Measurements from ENCODE around the gene ASIC2.

ASIC2 gene

DNA sequence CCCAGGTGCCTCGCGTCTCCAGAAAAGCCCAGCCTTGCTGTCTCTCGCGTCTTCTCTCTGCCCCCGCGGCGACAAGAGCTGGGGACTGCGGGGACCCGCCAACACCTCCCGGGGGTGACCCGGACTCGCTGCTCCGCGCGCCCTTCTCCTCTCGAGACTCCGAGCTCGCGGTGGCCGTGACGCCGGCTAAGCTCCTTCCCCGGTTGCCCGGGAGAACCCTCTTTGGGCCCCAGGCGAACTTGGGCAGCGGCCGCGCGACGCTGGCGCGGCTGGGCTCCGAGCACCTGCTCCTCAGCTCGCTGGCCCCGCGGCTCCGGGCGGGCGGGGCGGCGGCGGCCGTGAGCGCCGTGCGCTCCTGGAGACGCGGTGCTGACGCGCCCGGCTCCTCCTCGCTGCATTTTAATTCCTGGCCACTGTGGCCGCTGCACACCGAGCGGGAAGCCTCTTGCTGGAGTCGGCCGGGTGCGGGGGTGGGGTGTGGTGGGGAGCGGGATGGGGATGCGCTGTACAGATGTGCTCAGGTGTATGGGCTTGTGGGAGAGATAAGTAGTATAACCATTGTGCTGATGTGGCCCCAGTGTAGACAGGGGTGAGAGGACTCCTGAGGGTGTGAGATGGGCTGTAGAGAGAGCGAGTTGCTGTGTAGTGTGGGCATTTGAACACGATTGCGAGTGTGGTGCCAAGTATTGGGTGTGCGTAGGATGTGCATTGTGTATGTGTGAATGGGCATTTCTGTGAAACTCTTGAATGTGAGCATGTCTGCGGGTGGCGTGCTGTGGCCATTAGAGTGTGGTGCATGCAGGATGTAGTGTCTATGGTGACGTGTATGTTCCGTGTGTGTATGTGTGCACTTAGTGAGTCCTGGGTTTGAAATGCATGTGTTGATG lies at the start of gene ASIC2:
ASIC2 (minus strand) TSS at position 315 of the 887 bp plus-strand sequence.
- peak; percentile 84 for DNase-seq

DNA sequence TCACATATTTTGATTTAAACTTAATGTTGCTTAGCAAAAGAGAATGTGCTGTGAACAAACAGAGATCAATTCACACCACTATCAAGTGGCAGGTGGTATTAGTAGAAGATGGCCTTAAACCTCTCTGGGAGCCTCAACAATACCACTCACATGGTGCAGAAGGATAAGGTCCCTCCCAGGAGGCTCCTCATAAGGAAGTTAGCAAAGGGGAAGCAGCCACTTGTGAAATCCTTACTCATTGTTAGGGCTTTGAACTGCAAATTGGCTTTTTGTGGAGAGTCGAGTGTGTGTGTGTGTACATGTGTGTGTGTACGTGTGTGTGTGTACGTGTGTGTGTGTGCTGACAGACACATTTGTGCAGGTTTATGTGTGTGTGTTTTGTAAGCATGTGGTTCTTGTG lies 48.9 kb upstream of the ASIC2 start:
- DNase-seq: no peak

DNA sequence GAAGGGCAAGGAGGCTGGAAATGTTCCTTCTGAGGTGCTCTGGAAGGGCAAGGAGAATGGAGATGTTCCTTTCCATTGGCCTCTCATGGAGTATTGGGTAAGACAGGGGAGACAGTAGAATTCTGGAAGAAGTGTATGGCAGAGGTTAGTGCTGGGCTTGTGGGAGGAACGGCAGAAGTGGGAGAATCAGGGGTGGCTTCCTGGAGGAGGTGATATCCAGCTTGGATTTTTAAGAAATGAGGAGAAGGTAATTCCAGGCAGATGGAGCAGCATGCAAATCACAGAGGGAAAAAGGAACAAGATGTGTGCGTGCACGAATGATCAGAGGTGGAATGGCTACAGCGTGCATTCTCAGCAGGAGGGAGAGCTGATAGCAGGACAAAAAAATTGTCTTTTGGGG lies 45.1 kb upstream of the ASIC2 start:
- no peak for DNase-seq

DNA sequence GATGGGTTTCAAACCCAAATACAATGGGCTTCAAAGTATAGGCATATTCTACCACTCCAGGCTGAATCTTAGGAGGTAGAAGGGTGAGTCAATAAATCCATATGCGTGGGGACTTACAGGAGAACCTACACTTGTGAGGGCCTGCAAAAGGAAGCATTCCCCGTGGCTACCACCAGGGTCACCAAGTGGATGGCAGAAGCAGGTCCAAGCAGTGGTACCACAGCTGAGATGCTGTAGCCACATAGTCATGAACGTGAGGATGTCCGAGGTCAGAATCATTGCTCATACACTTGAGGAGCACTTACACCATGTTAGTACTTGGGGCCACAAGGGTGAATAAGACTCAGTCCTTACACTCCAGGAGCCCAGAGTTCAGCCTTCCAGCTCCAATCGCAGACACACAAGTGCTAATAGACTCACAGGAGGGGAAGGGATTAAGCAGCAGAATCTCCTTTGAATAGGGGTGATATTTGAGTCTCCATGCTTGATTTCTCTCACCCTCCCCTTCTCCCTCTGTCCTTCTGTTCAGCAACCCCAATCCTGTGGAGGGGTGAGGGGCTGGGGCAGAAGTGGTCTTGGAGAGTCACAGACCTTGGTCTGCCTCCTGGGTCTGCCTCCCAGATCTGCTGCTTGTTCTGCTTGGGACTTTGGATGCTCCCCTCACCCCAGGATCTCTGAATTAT lies 42.5 kb upstream of the ASIC2 start:
- DNase-seq: peak; percentile 71

DNA sequence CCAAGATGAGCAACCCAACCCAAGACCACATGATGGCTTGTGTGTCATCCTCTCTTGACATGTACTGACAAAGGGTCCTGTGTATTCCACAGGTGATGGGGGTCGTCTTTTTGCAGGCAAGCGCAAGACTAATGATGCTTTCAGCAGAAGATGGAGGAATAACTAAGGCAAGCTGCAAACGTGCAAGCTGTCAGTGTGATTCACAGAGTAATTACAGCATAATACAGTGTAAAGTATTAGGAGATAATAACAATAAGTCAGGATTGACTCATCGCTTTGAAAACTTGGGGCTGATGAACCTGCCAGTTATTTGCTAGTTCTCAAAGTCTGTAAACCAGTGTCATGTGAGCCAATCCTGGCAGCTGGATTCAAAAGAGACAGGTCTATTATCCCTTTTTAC lies 41.6 kb upstream of the ASIC2 start:
- DNase-seq: no peak

DNA sequence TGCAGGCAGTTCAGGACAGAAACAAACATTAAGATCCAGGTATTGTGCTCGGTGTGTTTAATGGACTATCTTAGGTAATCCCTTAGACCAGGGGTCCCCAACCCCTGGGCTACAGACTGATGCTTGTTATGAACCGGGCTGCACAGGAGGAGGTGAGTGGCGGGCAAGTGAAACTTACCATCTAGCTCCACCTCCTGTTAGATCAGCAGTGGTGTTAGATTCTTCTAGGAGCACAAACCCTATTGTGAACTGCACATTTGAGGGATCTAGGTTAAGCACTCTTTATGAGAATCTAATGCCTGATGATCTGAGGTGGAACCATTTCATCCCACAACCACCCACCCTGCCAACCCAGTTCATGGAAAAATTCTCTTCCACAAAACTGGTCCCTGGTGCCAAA lies 37.8 kb upstream of the ASIC2 start:
- no peak for DNase-seq

DNA sequence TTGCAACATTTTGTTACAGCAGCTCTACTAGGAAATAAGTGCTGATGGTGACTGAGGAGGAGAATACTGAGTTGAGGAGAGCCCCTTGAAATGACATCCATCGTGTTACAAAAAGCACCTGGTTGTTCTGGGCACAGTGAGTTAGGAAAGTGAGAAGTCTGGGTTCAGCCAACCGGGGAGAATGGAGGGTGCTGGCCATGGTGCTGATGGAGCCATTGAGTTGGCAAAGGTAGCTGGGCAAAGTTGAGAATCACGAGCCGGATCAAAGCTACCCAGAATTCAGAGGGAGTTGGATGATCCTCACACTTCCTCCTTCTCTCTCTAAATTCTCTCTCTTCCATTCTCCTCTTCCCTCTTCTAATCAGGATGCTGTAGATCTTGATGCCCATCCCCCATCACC lies 35.0 kb upstream of the ASIC2 start:
- peak; percentile 73 for DNase-seq

DNA sequence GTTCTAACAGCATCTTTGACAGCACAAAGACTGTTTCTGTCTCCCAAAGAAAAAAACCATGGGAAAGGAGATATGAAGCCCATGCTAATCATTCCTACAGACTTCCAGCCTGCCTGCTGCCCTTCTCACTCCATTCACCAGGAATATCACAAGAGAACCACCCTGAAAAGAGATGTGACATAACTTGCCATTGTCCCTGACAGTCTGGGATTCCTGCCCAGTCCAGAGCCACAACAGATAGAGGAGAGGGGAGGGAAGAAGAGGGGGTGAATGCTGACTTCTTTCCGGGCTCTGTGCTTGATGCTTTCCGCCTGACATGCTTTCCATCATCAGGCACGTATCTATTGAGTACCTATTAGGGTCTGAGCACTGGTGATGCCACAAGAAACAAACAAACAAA lies 31.6 kb upstream of the ASIC2 start:
- DNase-seq: no peak

DNA sequence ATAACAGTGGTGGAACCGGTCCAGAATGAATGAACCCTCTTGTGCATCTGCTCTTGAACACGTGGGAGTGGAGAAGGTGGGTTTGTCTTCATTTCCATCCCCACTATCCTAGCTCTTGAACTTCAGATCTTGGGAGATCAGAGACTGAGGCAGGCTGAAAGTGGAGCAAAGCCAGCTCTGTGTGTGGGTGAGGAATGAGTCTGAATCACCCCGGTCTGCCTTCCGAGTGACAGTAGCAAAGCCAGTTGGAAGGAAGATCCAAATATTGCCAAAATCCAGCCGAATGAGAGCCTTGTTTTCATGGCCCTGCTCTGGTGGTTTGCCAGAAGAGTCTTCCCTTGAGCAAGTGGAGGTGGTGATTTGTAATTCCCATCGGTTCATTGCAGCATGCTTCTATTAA lies 29.0 kb upstream of the ASIC2 start:
- no peak for DNase-seq

DNA sequence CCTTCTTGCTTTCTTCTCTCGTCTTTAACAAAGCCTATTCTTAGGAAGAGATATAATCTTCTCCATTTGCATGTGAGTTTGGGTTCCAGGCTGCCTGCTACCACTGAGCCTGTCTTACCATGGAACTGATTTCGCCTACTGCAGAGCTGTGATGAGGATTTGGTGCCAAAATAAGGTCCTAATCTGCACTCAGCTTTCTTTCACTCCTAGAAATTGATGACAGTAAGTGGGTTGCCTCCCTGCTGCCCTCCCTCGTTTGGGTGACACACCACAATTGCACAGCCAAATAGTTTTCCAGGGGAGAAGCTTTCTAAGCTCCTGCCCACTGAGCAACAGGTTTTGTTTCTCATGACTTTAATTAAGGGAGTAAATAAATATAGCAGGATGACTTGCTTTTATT lies 25.1 kb upstream of the ASIC2 start:
- DNase-seq: no peak

DNA sequence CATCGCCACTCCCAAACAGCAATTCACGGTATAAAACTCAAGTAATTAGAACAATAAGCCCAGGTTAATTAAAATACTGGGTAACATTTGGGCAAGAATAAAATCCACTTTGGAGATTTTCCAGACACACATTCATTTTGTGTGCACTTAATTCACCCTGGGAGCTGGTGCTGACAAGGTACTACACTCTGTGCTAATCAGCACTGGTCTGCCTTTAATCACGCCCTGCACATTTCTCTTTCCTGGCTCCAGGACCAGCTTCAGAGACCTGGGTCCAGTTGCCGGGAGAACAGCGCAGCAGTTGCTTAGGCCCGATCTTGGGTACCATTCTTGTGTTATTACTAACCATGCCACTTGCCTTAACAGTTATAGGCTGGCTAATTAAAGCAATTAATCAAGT lies 23.7 kb upstream of the ASIC2 start:
- DNase-seq: no peak

DNA sequence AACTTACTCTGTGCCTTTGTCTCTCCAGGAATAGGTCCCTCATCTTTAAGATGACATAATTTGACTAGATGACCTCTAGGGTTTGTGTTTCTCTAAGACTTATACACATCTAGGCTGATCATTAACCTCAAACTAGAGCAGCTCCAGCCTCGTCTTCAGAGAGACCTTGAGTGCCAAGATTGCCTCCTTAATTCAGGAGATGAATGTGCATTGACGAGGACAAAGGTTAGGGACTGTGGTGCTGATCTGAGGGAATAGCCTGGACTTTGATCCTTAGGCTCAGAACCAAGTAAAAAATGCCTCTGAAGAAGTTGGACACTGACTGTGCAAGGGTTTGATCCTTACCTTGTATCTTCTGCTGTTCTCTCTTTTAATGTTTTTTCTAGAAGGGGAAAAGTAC lies 17.2 kb upstream of the ASIC2 start:
- DNase-seq: no peak

DNA sequence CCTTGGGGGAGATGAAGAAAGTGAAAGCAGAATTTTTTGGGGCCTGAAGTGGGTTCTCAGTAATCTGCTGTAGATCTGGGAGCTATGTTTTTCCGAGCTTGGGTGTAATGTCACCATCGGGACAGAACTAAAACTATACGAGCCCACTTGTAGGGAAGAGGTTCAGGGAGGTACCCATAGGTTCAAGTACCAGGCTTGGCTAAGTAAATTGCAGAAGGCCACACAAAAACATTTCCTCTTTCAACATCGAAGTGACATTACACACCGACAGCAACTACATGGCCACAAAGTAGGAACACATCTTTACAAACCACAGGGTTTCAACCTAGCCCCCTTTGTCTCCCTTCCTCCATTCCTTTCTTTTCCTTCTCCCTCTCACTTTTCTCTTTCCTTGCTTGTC lies 10.2 kb upstream of the ASIC2 start:
- no peak for DNase-seq

DNA sequence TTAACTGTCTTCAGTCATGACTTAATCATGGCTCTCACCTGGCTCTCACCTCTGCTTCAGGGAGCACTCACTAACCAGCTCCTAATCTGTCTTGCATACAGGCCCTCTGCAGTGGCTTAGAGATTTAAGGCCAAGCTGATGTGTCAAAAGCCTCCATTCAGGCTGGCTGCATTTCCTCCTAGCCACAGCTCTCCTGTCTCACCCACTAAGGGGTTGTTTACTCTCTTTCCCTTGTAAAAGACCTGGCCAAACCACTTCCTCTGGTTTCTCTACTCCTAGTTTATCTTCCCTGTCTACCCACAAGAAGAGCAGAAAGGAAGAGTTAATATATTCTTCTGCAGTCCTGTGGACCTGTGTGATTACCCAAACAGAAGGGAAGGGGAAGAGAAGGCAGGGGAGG lies 9.3 kb upstream of the ASIC2 start:
- DNase-seq: peak; percentile 75

DNA sequence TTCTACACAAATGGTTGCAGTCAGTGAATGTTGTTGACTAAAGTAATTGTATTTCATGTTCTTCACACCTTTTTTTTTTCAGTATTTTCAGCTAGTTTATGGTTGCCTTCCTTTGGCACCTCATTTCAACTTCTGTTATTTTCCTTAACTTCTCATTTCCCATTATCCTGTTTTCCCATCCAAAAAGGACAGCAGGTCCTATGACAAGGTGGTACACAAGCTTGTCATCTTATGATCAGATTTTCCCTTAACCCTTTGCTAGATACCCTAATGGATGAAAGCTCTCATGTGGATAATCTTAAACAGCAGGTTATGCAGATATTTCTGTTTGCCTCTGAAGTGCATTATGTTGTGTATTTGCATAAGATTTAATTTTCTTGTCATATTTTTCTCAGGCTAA lies 7.1 kb upstream of the ASIC2 start:
- DNase-seq: no peak

DNA sequence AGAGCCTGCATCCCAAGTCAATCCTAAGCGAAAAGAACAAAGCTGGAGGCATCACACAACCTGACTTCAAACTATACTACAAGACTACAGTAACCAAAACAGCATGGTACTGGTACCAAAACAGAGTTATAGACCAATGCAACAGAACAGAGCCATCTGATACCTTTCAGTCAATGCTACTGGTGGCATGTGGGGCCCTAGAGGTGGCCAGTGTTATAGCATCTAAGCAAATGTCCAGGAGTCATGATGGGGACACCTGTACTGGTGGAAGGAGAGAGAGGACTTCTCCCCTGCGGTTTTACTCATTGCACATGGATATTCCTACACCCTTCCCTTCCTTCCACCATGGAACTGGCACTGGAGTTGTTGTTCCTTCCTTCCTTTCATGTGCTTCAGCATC lies 6.0 kb upstream of the ASIC2 start:
- DNase-seq: no peak

DNA sequence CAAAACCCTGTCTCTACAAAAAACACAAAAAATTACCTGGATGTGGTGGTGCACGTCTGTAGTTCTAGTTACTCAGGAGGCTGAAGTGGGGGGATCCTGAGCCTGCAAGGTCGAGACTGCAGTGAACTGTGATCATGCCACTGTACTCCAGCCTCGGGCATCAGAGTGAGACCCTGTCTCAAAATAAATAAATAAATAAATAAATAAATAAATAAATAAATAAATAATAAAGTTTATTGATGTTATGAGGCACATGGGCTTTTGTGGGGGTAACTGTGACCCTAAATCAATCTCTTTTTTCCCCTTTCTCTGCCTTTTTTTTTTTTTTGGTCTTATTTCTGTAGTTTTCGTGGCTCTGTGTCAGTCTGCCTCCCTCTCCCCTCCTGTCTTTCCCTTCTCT lies 4.5 kb upstream of the ASIC2 start:
- peak; percentile 39 for DNase-seq

DNA sequence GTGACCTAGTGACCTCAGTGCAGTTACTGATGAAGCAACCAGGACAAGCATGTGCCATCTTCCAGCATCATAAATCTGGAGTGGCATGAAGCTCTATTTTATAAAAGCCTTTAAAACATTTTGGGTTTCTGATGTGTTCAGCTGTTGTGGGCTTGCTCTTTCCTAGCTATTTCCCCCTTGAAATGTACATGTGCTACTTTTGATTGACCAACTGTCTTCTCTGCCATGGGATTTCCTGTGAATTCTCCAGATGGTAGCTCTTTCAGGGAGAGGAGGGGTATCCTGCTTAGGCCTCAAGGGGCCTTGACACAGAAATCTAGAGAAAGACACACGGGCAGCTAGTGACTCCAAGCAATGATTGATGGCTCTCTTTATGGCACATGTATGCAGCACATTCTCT lies 1.9 kb upstream of the ASIC2 start:
- DNase-seq: no peak

DNA sequence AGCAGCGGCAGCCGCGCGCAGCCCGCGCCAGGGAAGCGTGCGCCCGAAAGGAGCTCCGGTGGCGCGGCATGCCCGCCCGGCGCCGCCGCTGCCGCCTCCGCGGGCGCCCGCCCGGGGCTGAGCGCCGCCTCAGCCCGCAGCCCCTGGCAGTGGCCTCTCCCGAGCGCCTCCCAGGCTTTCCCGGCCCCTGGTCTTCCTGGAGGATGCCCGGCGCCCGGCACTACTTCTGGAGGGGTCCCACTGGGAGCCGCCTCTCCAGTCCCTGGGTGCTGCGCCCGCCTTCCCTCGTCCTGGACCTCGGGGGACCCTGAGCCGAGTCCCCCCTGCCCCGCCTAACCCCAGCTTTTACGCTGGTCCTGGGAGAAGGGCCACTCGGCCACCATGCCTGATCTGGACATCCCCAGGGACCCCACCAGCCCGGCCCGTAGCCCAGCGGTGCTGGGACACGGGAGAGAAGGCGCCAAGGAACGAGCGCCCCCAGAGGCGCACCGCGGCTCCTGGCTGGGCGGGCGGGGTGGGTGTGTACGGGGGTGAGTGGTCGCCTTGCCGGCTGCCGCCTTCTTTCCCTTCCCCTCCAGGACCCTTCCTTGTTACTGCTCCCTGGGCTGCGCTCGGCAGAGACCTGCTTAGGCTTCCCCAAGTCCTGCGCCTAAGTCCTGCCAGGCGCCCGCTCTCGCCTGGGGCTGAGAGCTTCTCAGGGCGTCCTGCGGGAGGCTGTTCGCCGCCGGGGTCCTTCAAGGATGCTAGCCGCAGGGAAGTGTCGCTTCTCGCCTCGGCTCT lies 704 bp downstream of the ASIC2 start:
- peak; percentile 86 for DNase-seq

DNA sequence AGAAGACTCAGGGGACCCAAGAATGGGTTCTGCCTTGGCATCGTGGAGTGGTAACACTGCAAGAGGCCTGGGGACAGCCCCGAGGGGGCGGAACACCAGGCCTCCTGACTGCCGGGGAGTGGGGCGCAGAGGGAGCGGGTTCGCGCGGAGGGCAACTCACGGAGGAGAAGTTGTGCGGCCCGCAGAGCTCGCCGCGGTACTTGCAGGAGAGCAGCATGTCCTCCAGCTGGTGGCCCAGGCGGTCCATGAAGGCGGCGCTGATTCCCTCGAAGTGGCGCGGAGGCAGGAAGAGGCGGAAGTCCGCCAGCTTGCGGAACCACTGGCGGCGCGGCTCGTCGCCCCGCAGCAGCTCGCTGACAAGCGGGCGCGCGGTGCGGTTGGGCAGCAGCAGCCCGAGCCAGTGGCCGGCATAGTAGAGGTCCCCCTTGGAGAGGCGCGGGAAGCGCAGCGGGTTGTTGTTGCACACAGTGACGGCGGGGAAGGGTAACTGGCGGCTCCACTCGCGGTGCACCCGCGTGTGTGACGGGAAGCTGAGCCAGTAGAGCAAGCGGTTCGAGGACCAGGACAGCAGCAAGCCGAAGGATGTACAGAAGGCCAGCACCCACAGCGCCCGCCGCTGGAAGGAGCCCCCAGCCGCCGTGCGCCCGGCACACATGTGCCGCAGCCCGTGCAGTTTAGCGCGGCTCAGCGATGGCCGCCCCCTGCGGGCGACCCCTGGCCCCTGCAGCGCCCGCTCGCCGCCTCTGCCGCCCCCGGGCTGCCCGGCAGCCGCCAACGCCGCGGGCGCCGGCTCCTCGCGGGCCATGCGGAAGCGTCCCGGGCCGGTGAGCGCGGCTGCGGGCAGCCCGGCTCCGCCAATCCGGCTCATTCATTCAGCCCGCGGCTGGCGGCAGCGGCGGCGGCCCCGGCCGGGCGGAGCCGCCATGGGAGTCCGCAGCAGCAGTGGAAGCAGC lies 1.6 kb downstream of the ASIC2 start:
- peak; percentile 89 for DNase-seq

DNA sequence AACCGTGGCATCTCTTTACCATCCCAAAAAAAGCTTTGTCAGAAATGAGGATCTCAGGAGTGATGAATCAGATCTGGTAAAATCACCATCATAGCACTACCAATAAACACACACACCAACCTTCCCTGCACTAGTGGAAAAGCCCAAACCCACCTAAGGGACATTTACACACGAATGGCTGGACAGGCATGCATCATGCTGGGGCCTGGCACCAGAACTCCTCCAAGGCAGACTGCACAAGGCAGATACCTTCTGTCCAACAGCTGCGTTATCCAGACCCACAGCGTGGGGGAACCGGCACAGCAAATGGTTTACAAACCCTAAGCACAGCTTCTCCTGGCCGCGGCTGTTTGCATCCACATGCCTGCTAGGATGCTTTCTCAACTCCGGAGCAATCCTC lies 2.8 kb downstream of the ASIC2 start:
- DNase-seq: peak; percentile 61

DNA sequence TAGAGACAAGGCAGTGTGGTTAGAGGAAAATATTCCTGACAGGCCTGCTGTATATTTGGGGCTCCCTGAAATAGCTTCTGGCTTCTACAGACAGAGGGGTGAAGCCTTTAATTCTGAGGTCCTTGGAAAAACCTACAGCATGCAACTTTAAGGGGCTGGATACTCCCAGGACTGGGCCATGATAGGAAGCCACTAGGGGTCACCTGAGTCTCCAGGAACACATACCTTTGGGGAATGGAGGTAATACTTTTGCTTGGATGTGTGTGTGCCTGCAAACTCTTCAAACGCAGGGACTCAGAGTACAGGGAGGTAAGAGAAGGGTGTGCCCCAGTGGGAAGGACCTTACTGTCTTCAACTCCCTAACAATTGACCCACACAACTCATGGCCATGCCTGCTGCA lies 4.1 kb downstream of the ASIC2 start:
- peak; percentile 63 for DNase-seq

All from islet precursor cell (in vitro differentiated cells).